Measurements from ENCODE around the gene ERO1B. TPM values are rescaled to one million over a fixed set of nuclear protein-coding genes. Genes with fewer than 3 reads are reported as not detected.

The ERO1B gene
- total RNA-seq, 1 donor from 2014 or later = 3.1 TPM

GRCh38 chr1:236222632-236223031, 59.1 kb downstream of the ERO1B start:
- H3K27ac Mint-ChIP-seq (ENCODE audit: unreplicated experiment) = no peak overlapping the region
- H3K4me3 Mint-ChIP-seq (ENCODE audit: unreplicated experiment) = no peak overlapping the region
- no peaks in the 10 kb centered on the region for H3K9me3 Mint-ChIP-seq (ENCODE audit: low read depth)
- no peaks in the 10 kb centered on the region for H3K4me1 Mint-ChIP-seq (ENCODE audit: low read depth)
- DNase-seq (ENCODE audit: low spot score) = no peak
- TF ChIP-seq, protein P1, sequence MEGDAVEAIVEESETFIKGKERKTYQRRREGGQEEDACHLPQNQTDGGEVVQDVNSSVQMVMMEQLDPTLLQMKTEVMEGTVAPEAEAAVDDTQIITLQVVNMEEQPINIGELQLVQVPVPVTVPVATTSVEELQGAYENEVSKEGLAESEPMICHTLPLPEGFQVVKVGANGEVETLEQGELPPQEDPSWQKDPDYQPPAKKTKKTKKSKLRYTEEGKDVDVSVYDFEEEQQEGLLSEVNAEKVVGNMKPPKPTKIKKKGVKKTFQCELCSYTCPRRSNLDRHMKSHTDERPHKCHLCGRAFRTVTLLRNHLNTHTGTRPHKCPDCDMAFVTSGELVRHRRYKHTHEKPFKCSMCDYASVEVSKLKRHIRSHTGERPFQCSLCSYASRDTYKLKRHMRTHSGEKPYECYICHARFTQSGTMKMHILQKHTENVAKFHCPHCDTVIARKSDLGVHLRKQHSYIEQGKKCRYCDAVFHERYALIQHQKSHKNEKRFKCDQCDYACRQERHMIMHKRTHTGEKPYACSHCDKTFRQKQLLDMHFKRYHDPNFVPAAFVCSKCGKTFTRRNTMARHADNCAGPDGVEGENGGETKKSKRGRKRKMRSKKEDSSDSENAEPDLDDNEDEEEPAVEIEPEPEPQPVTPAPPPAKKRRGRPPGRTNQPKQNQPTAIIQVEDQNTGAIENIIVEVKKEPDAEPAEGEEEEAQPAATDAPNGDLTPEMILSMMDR (IDR thresholded peaks at IDR 0.05) = no peak
- peaks cover 2% of the 10 kb centered on the region for H3K36me3 Mint-ChIP-seq (ENCODE audit: low read depth)
- H3K27me3 Mint-ChIP-seq (ENCODE audit: low read depth) = no peaks in the 10 kb centered on the region

DNA sequence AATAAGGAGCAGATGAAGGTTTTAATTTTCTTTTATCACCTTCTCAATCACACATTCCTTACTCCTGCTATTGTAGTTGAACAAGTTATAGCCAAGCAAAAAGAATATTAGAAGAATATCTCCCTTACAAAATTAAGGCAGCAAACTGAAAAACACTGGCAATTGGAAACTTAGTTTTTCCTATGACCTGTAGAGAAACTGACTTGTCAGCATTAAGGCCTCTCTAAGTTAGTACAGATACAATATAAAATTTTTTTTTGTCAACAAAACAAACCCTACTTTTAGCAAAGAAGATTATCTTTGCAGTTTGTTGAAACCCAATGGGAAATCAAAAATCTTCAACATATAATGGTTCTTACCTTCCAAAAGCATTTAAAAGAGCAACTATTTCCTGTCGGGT, 61.3 kb downstream of the ERO1B start:
- TF ChIP-seq, protein P1 (IDR thresholded peaks at IDR 0.05) = no peak
- Mint-ChIP-seq H3K27me3 (ENCODE audit: low read depth) (no peaks in the 10 kb centered on the region), H3K36me3 (ENCODE audit: low read depth) (no peaks in the 10 kb centered on the region), H3K4me3 (ENCODE audit: unreplicated experiment) (no peak overlapping the region), H3K4me1 (ENCODE audit: low read depth) (no peaks in the 10 kb centered on the region), H3K9me3 (ENCODE audit: low read depth) (no peaks in the 10 kb centered on the region), H3K27ac (ENCODE audit: unreplicated experiment) (no peak overlapping the region)
- DNase-seq (ENCODE audit: low spot score) = no peak

- Mint-ChIP-seq H3K27me3 (ENCODE audit: low read depth) (no peaks in the 10 kb centered on the region), H3K36me3 (ENCODE audit: low read depth) (no peaks in the 10 kb centered on the region), H3K9me3 (ENCODE audit: low read depth) (no peaks in the 10 kb centered on the region), H3K27ac (ENCODE audit: unreplicated experiment) (no peak overlapping the region), H3K4me3 (ENCODE audit: unreplicated experiment) (no peak overlapping the region), H3K4me1 (ENCODE audit: low read depth) (no peaks in the 10 kb centered on the region)
- TF ChIP-seq, protein P1 (IDR thresholded peaks at IDR 0.05) = no peak
- no peak for DNase-seq (ENCODE audit: low spot score)
Measured at GRCh38 chr1:236214761-236215160, 67.0 kb downstream of the ERO1B start.

DNA sequence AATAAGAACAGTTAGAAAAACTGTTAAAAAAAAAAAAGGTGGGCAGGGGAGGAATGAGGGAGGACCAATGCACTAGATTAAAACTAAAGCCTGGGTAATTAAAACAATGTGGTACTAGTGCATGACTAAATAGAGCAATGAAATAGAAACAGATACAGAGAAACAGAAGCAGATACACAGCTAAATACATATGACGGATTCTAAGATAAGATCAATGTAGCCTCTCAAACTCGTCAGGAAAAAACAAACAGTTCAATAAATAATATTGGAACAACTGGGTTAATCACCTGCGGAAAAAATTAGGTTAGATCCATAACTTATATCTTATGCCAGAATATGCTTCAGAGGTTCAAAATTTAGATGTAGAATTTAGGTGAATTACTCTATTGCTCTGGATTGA, 68.2 kb downstream of the ERO1B start:
- H3K9me3 Mint-ChIP-seq (ENCODE audit: low read depth) = no peaks in the 10 kb centered on the region
- H3K27me3 Mint-ChIP-seq (ENCODE audit: low read depth) = no peaks in the 10 kb centered on the region
- H3K4me3 Mint-ChIP-seq (ENCODE audit: unreplicated experiment) = no peak overlapping the region
- H3K4me1 Mint-ChIP-seq (ENCODE audit: low read depth) = no peaks in the 10 kb centered on the region
- DNase-seq (ENCODE audit: low spot score) = no peak
- H3K36me3 Mint-ChIP-seq (ENCODE audit: low read depth) = no peaks in the 10 kb centered on the region
- no peak overlapping the region for H3K27ac Mint-ChIP-seq (ENCODE audit: unreplicated experiment)
- TF ChIP-seq, protein P1 (IDR thresholded peaks at IDR 0.05) = no peak

DNA sequence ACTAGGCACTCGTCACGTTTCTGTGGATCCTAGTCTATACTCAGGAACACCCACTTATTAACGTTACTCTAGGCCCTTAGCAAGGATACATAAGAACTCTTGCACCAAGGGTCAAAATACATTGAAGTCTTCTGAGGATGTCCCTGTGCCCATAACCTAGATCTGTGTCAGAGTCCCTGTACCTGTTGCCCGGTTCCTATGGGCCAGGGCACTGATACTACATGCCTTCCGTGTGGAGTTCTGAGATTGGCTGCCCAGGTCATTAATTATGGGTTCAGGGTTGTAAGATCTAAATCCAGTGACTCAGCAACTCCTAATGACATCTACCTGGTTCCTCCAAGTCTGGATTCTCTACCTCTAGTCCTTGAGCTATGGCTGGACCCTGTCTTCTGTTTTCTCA, 69.9 kb downstream of the ERO1B start:
- DNase-seq (ENCODE audit: low spot score) = no peak
- H3K4me1 Mint-ChIP-seq (ENCODE audit: low read depth) = no peaks in the 10 kb centered on the region
- H3K4me3 Mint-ChIP-seq (ENCODE audit: unreplicated experiment) = no peak overlapping the region
- TF ChIP-seq, protein P1 (IDR thresholded peaks at IDR 0.05) = no peak
- H3K36me3 Mint-ChIP-seq (ENCODE audit: low read depth) = peaks cover 2% of the 10 kb centered on the region
- no peak overlapping the region for H3K27ac Mint-ChIP-seq (ENCODE audit: unreplicated experiment)
- H3K27me3 Mint-ChIP-seq (ENCODE audit: low read depth) = no peaks in the 10 kb centered on the region
- H3K9me3 Mint-ChIP-seq (ENCODE audit: low read depth) = no peaks in the 10 kb centered on the region
